Measurements from ENCODE around the gene NCOR1.
"Not testable (repeated sequence)": the region's sequence is repeated elsewhere in the genome, so short reads cannot be mapped to it uniquely, and the experiment has no call there.

Gene NCOR1

GRCh38 chr17:16232391-16232790 is 17.1 kb upstream of the NCOR1 start:
- Histone ChIP-seq H3K79me2 (ENCODE audit: control insufficient read depth, low read length) (peaks cover 23% of the 10 kb centered on the region), H3K9me2 (replicated peaks; ENCODE audit: control insufficient read depth, low read length) (no peaks in the 10 kb centered on the region), H3K27me3 (ENCODE audit: control insufficient read depth, low read length) (no peaks in the 10 kb centered on the region), H3K4me1 (ENCODE audit: control insufficient read depth, low read length) (no peaks in the 10 kb centered on the region), H3K4me3 (ENCODE audit: low read length) (no peak overlapping the region), H3F3A (ENCODE audit: control insufficient read depth, insufficient read depth) (0 out of 2 replicates have a peak, but pooled peaks cover 2% of the 10 kb centered on the region), H3K4me2 (ENCODE audit: low read length) (no peak overlapping the region), H4K20me1 (ENCODE audit: control insufficient read depth, insufficient read depth, low read depth, low read length) (no peaks in the 10 kb centered on the region), H3K27ac (ENCODE audit: low read depth, low read length) (no peak overlapping the region), H3K36me3 (ENCODE audit: control insufficient read depth, low read length) (peaks cover 6% of the 10 kb centered on the region), H3K9me3 (ENCODE audit: control insufficient read depth, insufficient read depth, low read length) (no peaks in the 10 kb centered on the region)
- TF ChIP-seq, protein P1, sequence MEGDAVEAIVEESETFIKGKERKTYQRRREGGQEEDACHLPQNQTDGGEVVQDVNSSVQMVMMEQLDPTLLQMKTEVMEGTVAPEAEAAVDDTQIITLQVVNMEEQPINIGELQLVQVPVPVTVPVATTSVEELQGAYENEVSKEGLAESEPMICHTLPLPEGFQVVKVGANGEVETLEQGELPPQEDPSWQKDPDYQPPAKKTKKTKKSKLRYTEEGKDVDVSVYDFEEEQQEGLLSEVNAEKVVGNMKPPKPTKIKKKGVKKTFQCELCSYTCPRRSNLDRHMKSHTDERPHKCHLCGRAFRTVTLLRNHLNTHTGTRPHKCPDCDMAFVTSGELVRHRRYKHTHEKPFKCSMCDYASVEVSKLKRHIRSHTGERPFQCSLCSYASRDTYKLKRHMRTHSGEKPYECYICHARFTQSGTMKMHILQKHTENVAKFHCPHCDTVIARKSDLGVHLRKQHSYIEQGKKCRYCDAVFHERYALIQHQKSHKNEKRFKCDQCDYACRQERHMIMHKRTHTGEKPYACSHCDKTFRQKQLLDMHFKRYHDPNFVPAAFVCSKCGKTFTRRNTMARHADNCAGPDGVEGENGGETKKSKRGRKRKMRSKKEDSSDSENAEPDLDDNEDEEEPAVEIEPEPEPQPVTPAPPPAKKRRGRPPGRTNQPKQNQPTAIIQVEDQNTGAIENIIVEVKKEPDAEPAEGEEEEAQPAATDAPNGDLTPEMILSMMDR (IDR thresholded peaks at IDR 0.05; ENCODE audit: low read depth, low read length, poor library complexity, severe bottlenecking) = no peak
- TF ChIP-seq EZH2phosphoT487 (IDR thresholded peaks at IDR 0.05; ENCODE audit: borderline replicate concordance, low read length) = no peak

GRCh38 chr17:16229912-16230561 is 14.7 kb upstream of the NCOR1 start:
- H3K27me3 ChIP-seq (ENCODE audit: control insufficient read depth, low read length); H3K4me2 ChIP-seq (ENCODE audit: low read length); H3K4me3 ChIP-seq (ENCODE audit: low read length); H3K27ac ChIP-seq (ENCODE audit: low read depth, low read length); H4K20me1 ChIP-seq (ENCODE audit: control insufficient read depth, insufficient read depth, low read depth, low read length); H3K36me3 ChIP-seq (ENCODE audit: control insufficient read depth, low read length); H3K9me3 ChIP-seq (ENCODE audit: control insufficient read depth, insufficient read depth, low read length); H3F3A ChIP-seq (ENCODE audit: control insufficient read depth, insufficient read depth); H3K9me2 ChIP-seq (replicated peaks; ENCODE audit: control insufficient read depth, low read length); H3K4me1 ChIP-seq (ENCODE audit: control insufficient read depth, low read length): not testable (repeated sequence)
- H3K79me2 ChIP-seq (ENCODE audit: control insufficient read depth, low read length) = peaks cover 41% of the 10 kb centered on the region

- H3K27ac ChIP-seq (ENCODE audit: low read depth, low read length) = no peak overlapping the region
Observed at GRCh38 chr17:16222406-16222805, 7.1 kb upstream of the NCOR1 start.

More at GRCh38 chr17:16222406-16222805, 7.1 kb upstream of the NCOR1 start:
- no peaks in the 10 kb centered on the region for H3K36me3 ChIP-seq (ENCODE audit: control insufficient read depth, low read length)
- no peaks in the 10 kb centered on the region for H3K27me3 ChIP-seq (ENCODE audit: control insufficient read depth, low read length)
- H3K9me2 ChIP-seq (replicated peaks; ENCODE audit: control insufficient read depth, low read length) = no peaks in the 10 kb centered on the region
- no peaks in the 10 kb centered on the region for H3K9me3 ChIP-seq (ENCODE audit: control insufficient read depth, insufficient read depth, low read length)
- no peaks in the 10 kb centered on the region for H4K20me1 ChIP-seq (ENCODE audit: control insufficient read depth, insufficient read depth, low read depth, low read length)
- H3K4me3 ChIP-seq (ENCODE audit: low read length) = no peak overlapping the region
- H3K4me1 ChIP-seq (ENCODE audit: control insufficient read depth, low read length) = peaks cover 12% of the 10 kb centered on the region
- TF ChIP-seq, protein P1 (IDR thresholded peaks at IDR 0.05; ENCODE audit: low read depth, low read length, poor library complexity, severe bottlenecking) = no peak
- TF ChIP-seq EZH2phosphoT487 (IDR thresholded peaks at IDR 0.05; ENCODE audit: borderline replicate concordance, low read length) = no peak
- H3K4me2 ChIP-seq (ENCODE audit: low read length) = no peak overlapping the region
- H3K79me2 ChIP-seq (ENCODE audit: control insufficient read depth, low read length) = peaks cover 78% of the 10 kb centered on the region
- H3F3A ChIP-seq (ENCODE audit: control insufficient read depth, insufficient read depth) = no peaks in the 10 kb centered on the region
